Measurements from ENCODE around the gene NEK6.

NEK6 gene

GRCh38 chr9:124274738-124275137, 17.0 kb downstream of the NEK6 start:
- no peak overlapping the region for H3K9ac ChIP-seq (ENCODE audit: low read length)
- H3K4me3 ChIP-seq (ENCODE audit: low read length), result no peak overlapping the region
- H3K9me3 ChIP-seq (ENCODE audit: control insufficient read depth, low read length), result no peaks in the 10 kb centered on the region
- no peaks in the 10 kb centered on the region for H3K27me3 ChIP-seq (ENCODE audit: control insufficient read depth, insufficient read depth, low read length)
- H3K4me1 ChIP-seq (ENCODE audit: control insufficient read depth, insufficient read depth, low read length), result peaks cover 55% of the 10 kb centered on the region
- H3K36me3 ChIP-seq (ENCODE audit: control insufficient read depth, insufficient read depth, low read length), result no peaks in the 10 kb centered on the region

GRCh38 chr9:124277420-124277819, 19.7 kb downstream of the NEK6 start:
- H3K9ac ChIP-seq (ENCODE audit: low read length), result no peak overlapping the region

DNA sequence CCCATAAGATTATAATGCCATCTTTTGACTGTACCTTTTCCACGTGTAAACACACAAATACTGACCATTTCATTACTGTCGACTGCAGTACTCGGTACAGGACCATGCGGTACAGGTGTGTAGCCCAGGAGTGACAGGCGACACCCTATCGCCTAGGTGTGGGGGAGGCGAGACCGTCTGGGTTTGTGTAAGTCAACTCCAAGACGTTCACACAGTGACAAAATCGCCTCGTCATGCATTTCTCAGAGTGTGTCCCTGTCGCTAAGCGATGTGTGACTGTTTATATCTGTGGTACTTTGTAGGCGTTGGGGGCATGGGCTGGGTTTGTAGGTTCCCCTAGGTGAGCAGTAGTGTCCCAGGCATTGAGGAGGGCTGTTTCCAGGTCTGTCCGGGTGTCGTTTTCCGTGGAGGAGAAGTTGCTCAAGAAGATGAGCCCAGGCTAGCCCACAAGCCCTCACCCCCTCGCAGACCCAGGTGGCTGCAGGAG, 20.3 kb downstream of the NEK6 start:
- H3K27me3 ChIP-seq (ENCODE audit: control insufficient read depth, insufficient read depth, low read length), result no peaks in the 10 kb centered on the region
- H3K4me3 ChIP-seq (ENCODE audit: low read length), result no peak overlapping the region
- peaks cover 61% of the 10 kb centered on the region for H3K4me1 ChIP-seq (ENCODE audit: control insufficient read depth, insufficient read depth, low read length)
- H3K36me3 ChIP-seq (ENCODE audit: control insufficient read depth, insufficient read depth, low read length), result no peaks in the 10 kb centered on the region
- no peak overlapping the region for H3K9ac ChIP-seq (ENCODE audit: low read length)
- no peaks in the 10 kb centered on the region for H3K9me3 ChIP-seq (ENCODE audit: control insufficient read depth, low read length)

More at GRCh38 chr9:124277420-124277819, 19.7 kb downstream of the NEK6 start:
- Histone ChIP-seq H3K4me1 (ENCODE audit: control insufficient read depth, insufficient read depth, low read length) (peaks cover 58% of the 10 kb centered on the region), H3K36me3 (ENCODE audit: control insufficient read depth, insufficient read depth, low read length) (no peaks in the 10 kb centered on the region), H3K9me3 (ENCODE audit: control insufficient read depth, low read length) (no peaks in the 10 kb centered on the region), H3K4me3 (ENCODE audit: low read length) (no peak overlapping the region), H3K27me3 (ENCODE audit: control insufficient read depth, insufficient read depth, low read length) (no peaks in the 10 kb centered on the region)

DNA sequence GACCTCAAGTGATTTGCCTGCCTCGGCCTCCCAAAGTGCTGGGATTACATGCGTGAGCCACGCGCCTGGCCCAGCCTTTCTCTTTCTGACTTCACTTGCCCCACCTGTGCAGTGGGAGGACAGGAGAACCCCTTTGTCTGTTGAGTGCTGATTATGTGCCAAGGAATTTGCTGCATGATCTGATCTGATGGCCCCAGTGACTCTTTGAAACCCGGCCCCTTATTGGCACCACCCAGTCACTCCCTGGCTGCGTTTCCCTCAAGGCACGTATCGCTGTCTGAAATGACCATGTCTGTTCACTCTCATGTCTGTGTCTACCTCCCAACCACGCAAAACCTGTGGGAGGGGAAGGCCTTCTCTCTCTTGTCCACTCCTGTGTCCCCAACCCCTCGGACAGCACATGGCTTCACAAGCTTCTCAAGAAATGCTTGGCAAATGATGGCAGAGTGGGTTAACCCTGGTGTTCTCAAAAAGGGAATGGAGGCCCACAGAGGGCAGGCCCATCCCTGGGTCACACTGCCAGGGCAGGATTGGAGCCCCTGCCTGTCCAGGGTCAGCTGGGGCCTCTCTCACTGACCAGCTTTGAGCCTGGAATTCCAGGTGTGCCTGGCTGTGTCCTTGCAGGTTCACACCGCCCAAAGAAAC, 21.9 kb downstream of the NEK6 start:
- no peak overlapping the region for H3K4me3 ChIP-seq (ENCODE audit: low read length)
- H3K36me3 ChIP-seq (ENCODE audit: control insufficient read depth, insufficient read depth, low read length), result no peaks in the 10 kb centered on the region
- peaks cover 72% of the 10 kb centered on the region for H3K4me1 ChIP-seq (ENCODE audit: control insufficient read depth, insufficient read depth, low read length)
- H3K9ac ChIP-seq (ENCODE audit: low read length), result no peak overlapping the region
- H3K27me3 ChIP-seq (ENCODE audit: control insufficient read depth, insufficient read depth, low read length), result no peaks in the 10 kb centered on the region
- no peaks in the 10 kb centered on the region for H3K9me3 ChIP-seq (ENCODE audit: control insufficient read depth, low read length)

GRCh38 chr9:124280176-124280691, 22.5 kb downstream of the NEK6 start:
- no peak overlapping the region for H3K4me3 ChIP-seq (ENCODE audit: low read length)
- no peaks in the 10 kb centered on the region for H3K27me3 ChIP-seq (ENCODE audit: control insufficient read depth, insufficient read depth, low read length)
- no peaks in the 10 kb centered on the region for H3K36me3 ChIP-seq (ENCODE audit: control insufficient read depth, insufficient read depth, low read length)
- H3K9ac ChIP-seq (ENCODE audit: low read length), result no peak overlapping the region
- H3K4me1 ChIP-seq (ENCODE audit: control insufficient read depth, insufficient read depth, low read length), result peaks cover 78% of the 10 kb centered on the region
- H3K9me3 ChIP-seq (ENCODE audit: control insufficient read depth, low read length), result no peaks in the 10 kb centered on the region

DNA sequence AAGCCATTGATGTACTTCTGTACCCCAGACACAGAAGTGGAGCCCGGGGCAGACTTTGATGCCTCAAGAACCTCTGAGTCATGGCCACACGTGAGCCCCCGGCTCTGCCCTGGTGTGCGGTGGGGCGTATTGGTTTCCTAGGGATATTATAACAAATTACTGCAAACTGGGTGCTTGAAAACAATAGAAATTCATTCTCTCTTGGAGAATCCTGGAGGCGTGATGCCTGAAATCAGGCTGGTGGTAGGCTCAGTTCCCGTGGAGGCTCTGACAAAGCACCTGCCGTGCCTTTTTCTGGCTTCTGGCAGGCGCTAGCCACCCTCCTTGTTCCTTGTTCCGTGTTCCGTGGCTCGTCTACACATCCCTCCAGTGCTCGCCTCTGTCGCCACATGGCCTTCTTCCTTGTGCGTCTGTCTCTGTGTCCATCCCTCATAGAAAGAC, 24.2 kb downstream of the NEK6 start:
- H3K4me1 ChIP-seq (ENCODE audit: control insufficient read depth, insufficient read depth, low read length), result peaks cover 90% of the 10 kb centered on the region
- H3K36me3 ChIP-seq (ENCODE audit: control insufficient read depth, insufficient read depth, low read length), result no peaks in the 10 kb centered on the region
- peak overlapping the region; percentile 34 for H3K4me3 ChIP-seq (ENCODE audit: low read length)
- H3K9ac ChIP-seq (ENCODE audit: low read length), result peak overlapping the region; percentile 50
- no peaks in the 10 kb centered on the region for H3K9me3 ChIP-seq (ENCODE audit: control insufficient read depth, low read length)
- H3K27me3 ChIP-seq (ENCODE audit: control insufficient read depth, insufficient read depth, low read length), result no peaks in the 10 kb centered on the region

DNA sequence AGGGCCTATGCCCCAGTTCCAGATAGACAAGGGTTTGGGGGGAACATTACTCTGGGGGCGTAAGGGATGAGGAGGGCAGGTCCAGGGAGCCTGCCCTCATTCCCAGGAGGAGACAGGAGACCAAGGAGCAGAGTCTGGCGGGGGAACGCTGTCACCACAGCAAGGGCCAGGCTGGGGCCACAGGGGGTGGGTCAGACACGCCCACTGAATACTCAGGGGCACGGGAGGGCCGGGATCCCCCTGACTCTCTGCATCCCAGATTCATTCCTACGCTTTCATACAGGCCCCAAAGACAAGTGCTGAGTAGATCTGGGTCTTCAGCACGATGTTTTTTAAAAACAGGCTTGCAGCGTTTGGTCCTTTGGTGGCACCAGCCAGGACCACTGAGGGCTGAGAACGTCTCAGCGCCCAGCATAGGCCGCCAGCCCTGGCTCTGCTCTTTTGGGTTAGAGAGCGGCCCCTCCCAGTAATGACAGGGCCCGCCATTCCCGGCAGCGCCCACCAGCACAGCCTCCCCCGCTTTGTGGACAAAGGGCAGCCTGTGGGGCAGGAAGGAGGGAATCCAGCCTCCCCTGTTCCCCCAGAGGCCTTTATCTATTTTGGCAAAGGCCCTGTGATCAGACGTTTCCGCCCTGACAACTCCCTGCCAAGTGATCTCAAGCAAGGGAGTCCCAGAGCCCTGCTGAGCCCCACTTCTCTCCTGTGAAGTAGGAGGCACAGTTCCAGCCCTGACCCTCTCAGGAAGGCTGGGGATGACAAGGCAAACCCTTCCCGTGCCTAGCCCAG, 24.9 kb downstream of the NEK6 start:
- H3K4me3 ChIP-seq (ENCODE audit: low read length), result peak overlapping the region; percentile 34
- peak overlapping the region; percentile 50 for H3K9ac ChIP-seq (ENCODE audit: low read length)
- H3K36me3 ChIP-seq (ENCODE audit: control insufficient read depth, insufficient read depth, low read length), result no peaks in the 10 kb centered on the region
- H3K9me3 ChIP-seq (ENCODE audit: control insufficient read depth, low read length), result no peaks in the 10 kb centered on the region
- peaks cover 94% of the 10 kb centered on the region for H3K4me1 ChIP-seq (ENCODE audit: control insufficient read depth, insufficient read depth, low read length)
- H3K27me3 ChIP-seq (ENCODE audit: control insufficient read depth, insufficient read depth, low read length), result no peaks in the 10 kb centered on the region

- Histone ChIP-seq H3K9ac (ENCODE audit: low read length) (no peak overlapping the region), H3K4me1 (ENCODE audit: control insufficient read depth, insufficient read depth, low read length) (peaks cover 88% of the 10 kb centered on the region)
Measured at GRCh38 chr9:124283228-124283814, 25.6 kb downstream of the NEK6 start.

DNA sequence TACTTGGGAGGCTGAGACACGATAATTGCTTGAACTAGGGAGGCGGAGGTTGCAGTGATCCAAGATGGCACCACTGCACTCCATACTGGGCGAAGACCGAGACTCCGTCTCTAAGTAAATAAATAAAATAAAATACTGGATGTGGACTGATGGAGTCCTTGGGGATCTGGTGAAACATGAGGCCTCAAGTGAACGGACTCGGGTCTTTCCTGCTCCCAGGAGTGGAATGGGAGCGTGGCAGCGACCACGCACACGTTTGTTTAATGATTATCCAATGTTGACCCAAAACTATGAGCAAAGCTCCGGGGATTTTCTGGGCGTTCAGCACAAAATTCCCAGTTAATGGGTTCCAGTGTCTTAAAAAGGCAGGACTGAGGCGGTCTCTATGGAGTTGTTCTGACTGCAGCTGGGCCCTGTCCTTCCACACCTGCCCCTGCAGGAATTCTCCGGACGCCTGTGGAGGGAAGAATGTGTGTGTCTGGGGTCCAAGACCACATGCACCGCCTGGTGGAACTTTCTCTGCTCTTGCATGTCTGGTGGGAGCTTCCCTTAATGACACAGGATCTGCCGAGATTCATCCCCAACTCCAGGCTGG, 26.6 kb downstream of the NEK6 start:
- Histone ChIP-seq H3K4me1 (ENCODE audit: control insufficient read depth, insufficient read depth, low read length) (peaks cover 78% of the 10 kb centered on the region), H3K36me3 (ENCODE audit: control insufficient read depth, insufficient read depth, low read length) (no peaks in the 10 kb centered on the region), H3K27me3 (ENCODE audit: control insufficient read depth, insufficient read depth, low read length) (no peaks in the 10 kb centered on the region), H3K9me3 (ENCODE audit: control insufficient read depth, low read length) (no peaks in the 10 kb centered on the region), H3K4me3 (ENCODE audit: low read length) (no peak overlapping the region), H3K9ac (ENCODE audit: low read length) (no peak overlapping the region)

More at GRCh38 chr9:124283228-124283814, 25.6 kb downstream of the NEK6 start:
- Histone ChIP-seq H3K4me3 (ENCODE audit: low read length) (no peak overlapping the region), H3K36me3 (ENCODE audit: control insufficient read depth, insufficient read depth, low read length) (no peaks in the 10 kb centered on the region), H3K27me3 (ENCODE audit: control insufficient read depth, insufficient read depth, low read length) (no peaks in the 10 kb centered on the region), H3K9me3 (ENCODE audit: control insufficient read depth, low read length) (no peaks in the 10 kb centered on the region)

GRCh38 chr9:124284940-124285441, 27.2 kb downstream of the NEK6 start:
- Histone ChIP-seq H3K9me3 (ENCODE audit: control insufficient read depth, low read length) (no peaks in the 10 kb centered on the region), H3K9ac (ENCODE audit: low read length) (peak overlapping the region; percentile 12), H3K4me1 (ENCODE audit: control insufficient read depth, insufficient read depth, low read length) (peaks cover 72% of the 10 kb centered on the region), H3K36me3 (ENCODE audit: control insufficient read depth, insufficient read depth, low read length) (no peaks in the 10 kb centered on the region), H3K27me3 (ENCODE audit: control insufficient read depth, insufficient read depth, low read length) (no peaks in the 10 kb centered on the region), H3K4me3 (ENCODE audit: low read length) (no peak overlapping the region)

DNA sequence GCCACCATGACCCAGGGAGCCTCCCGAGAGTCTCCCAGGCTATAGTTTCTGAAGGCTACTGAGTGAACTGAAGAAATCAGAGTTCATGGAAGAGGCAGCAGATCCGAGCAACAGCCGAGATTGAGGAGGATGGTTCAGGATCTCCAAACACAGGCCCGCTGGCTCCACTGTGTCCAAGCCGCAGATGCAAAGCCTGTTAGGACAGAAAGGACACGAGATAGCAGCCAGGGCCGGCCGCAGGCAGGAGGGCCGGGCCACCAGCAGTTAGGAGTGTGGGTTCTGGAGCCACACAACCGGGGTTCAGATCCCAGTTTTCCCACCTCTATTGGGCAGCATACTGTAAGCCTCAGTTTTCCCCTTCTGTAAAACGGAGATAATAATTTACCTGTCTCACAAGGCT, 27.7 kb downstream of the NEK6 start:
- Histone ChIP-seq H3K9me3 (ENCODE audit: control insufficient read depth, low read length) (no peaks in the 10 kb centered on the region), H3K36me3 (ENCODE audit: control insufficient read depth, insufficient read depth, low read length) (no peaks in the 10 kb centered on the region), H3K4me3 (ENCODE audit: low read length) (no peak overlapping the region), H3K9ac (ENCODE audit: low read length) (peak overlapping the region; percentile 12), H3K27me3 (ENCODE audit: control insufficient read depth, insufficient read depth, low read length) (no peaks in the 10 kb centered on the region), H3K4me1 (ENCODE audit: control insufficient read depth, insufficient read depth, low read length) (peaks cover 67% of the 10 kb centered on the region)

Data from mucosa of stomach (tissue), 1 donor.